Measurements from ENCODE around the gene ENPP3. TPM values are rescaled to one million over a fixed set of nuclear protein-coding genes. Genes with fewer than 3 reads are reported as not detected.

The ENPP3 gene
- total and polyA plus RNA-seq, 10 of the 15 experiments (the other 5 are each of a cell fraction or from before 2014, with no cell fraction given), result 0.01 TPM; not detected in 9

- Histone ChIP-seq H2AFZ (ENCODE audit: control insufficient read depth, low read depth, low read length) (no peak overlapping the region), H3K9ac (ENCODE audit: control insufficient read depth, insufficient read depth, low read length) (no peak overlapping the region), H3K4me1 (ENCODE audit: control insufficient read depth, insufficient read depth, low read length) (no peaks in the 10 kb centered on the region), H3K9me3 (replicated peaks; ENCODE audit: control insufficient read depth, insufficient read depth, low read length) (no peaks in the 10 kb centered on the region), H3K79me2 (ENCODE audit: control insufficient read depth, insufficient read depth, low read length) (no peaks in the 10 kb centered on the region), H3K36me3 (ENCODE audit: control insufficient read depth in 2 of 2, insufficient read depth in 2 of 2, low read length in 1 of 2) (peaks cover 0 to 17% of the 10 kb centered on the region in 2 experiments; a peak in 2 of 4 replicates), H4K20me1 (ENCODE audit: control insufficient read depth, insufficient read depth) (no peaks in the 10 kb centered on the region), H3K4me3 (no peak overlapping the region), H3K4me2 (ENCODE audit: control insufficient read depth, insufficient read depth) (no peak overlapping the region), H3K27ac (ENCODE audit: control insufficient read depth, insufficient read depth) (no peak overlapping the region), H3K27me3 (replicated peaks in 1 of 2; ENCODE audit: control insufficient read depth in 2 of 2, insufficient read depth in 2 of 2, low read length in 1 of 2) (no peaks in the 10 kb centered on the region)
- CTCF ChIA-PET, result interaction anchor here (1.0 to 1.8 kb wide), 2 partner anchors 10 to 27 kb away, joined by 3 to 7 read pairs; partner anchors contain the start of gene MED23
- DNase-seq (ENCODE audit: low read depth, low spot score) (no peak), ATAC-seq (no peak), FAIRE-seq (no peak)
- BruUV-seq (replicated peaks), result no TSS peak
- no peak for TF ChIP-seq MEF2B (IDR thresholded peaks at IDR 0.05; ENCODE audit: partially characterized antibody, poor library complexity, severe bottlenecking)
- no peak for TF ChIP-seq ZSCAN29 (IDR thresholded peaks at IDR 0.05)
- no peak for TF ChIP-seq HSF1 (IDR thresholded peaks at IDR 0.05; ENCODE audit: low read depth, low read length)
- POLR2A ChIA-PET, result no interaction called here
- intact Hi-C loops (cut with micrococcal nuclease; ENCODE audit: unreplicated experiment) (no loop called here), in situ Hi-C loops (cut with MboI) (no loop called here)
- 92% methylated on average over 4 of the region's 4 CpGs for WGBS (ENCODE audit: insufficient coverage, insufficient replicate concordance, low lambda C conversion rate, missing lambda C conversion rate)
- RAD21 ChIA-PET (ENCODE audit: unreplicated experiment), result no interaction called here
- SMC1A ChIA-PET (ENCODE audit: uncharacterized antibody, unreplicated experiment), result interaction anchor here (0.7 to 1.3 kb wide), 2 partner anchors 10 kb away, joined by 4 read pairs; no protein-coding TSS in a partner anchor
These were observed 36.4 kb upstream of the ENPP3 start for GRCh38 chr6:131600716-131601115.

GRCh38 chr6:131602781-131603312, 34.3 kb upstream of the ENPP3 start:
- CTCF ChIA-PET, result interaction anchor here (0.6 to 3.1 kb wide), 3 partner anchors 12 to 886 kb away, joined by 3 to 16 read pairs (median 5); partner anchors contain the start of gene MED23
- H2AFZ ChIP-seq (ENCODE audit: control insufficient read depth, low read depth, low read length), result no peak overlapping the region
- POLR2A ChIA-PET, result no interaction called here
- H3K4me1 ChIP-seq (ENCODE audit: control insufficient read depth, insufficient read depth, low read length), result no peaks in the 10 kb centered on the region
- DNase-seq (ENCODE audit: low read depth, low spot score), result no peak
- in situ Hi-C loops (cut with MboI) (no loop called here), intact Hi-C loops (cut with micrococcal nuclease; ENCODE audit: unreplicated experiment) (no loop called here)
- peaks cover 0 to 19% of the 10 kb centered on the region in 2 experiments; a peak in 2 of 4 replicates for H3K36me3 ChIP-seq (ENCODE audit: control insufficient read depth in 2 of 2, insufficient read depth in 2 of 2, low read length in 1 of 2)
- H3K27ac ChIP-seq (ENCODE audit: control insufficient read depth, insufficient read depth), result no peak overlapping the region
- no peak overlapping the region for H3K4me2 ChIP-seq (ENCODE audit: control insufficient read depth, insufficient read depth)
- no peak overlapping the region for H3K9ac ChIP-seq (ENCODE audit: control insufficient read depth, insufficient read depth, low read length)
- no peak for ATAC-seq
- H4K20me1 ChIP-seq (ENCODE audit: control insufficient read depth, insufficient read depth), result no peaks in the 10 kb centered on the region
- SMC1A ChIA-PET (ENCODE audit: uncharacterized antibody, unreplicated experiment), result no interaction called here
- FAIRE-seq, result no peak
- RAD21 ChIA-PET (ENCODE audit: unreplicated experiment), result no interaction called here
- no TSS peak for BruUV-seq (replicated peaks)
- no peaks in the 10 kb centered on the region for H3K79me2 ChIP-seq (ENCODE audit: control insufficient read depth, insufficient read depth, low read length)
- 100% methylated on average over 1 of the region's 1 CpG for WGBS (ENCODE audit: insufficient coverage, insufficient replicate concordance, low lambda C conversion rate, missing lambda C conversion rate)
- no peaks in the 10 kb centered on the region for H3K27me3 ChIP-seq (replicated peaks in 1 of 2; ENCODE audit: control insufficient read depth in 2 of 2, insufficient read depth in 2 of 2, low read length in 1 of 2)
- H3K9me3 ChIP-seq (replicated peaks; ENCODE audit: control insufficient read depth, insufficient read depth, low read length), result no peaks in the 10 kb centered on the region
- H3K4me3 ChIP-seq, result no peak overlapping the region
- TF ChIP-seq RFX5 (IDR thresholded peaks at IDR 0.05; ENCODE audit: low read depth, low read length) (no peak), ELK1 (IDR thresholded peaks at IDR 0.05; ENCODE audit: low read depth, low read length) (no peak), BCL11A (IDR thresholded peaks at IDR 0.05; ENCODE audit: low read depth, low read length) (no peak), SMAD1 (IDR thresholded peaks at IDR 0.05; ENCODE audit: low read depth, partially characterized antibody) (no peak), CBX5 (IDR thresholded peaks at IDR 0.05; ENCODE audit: low read depth) (no peak), NR2C2 (IDR thresholded peaks at IDR 0.05; ENCODE audit: borderline replicate concordance, control insufficient read depth, insufficient read length, low read depth) (no peak), E2F8 (IDR thresholded peaks at IDR 0.05; ENCODE audit: low read depth, partially characterized antibody) (no peak), DPF2 (IDR thresholded peaks at IDR 0.05) (no peak), PAX5 (IDR thresholded peaks at IDR 0.05; ENCODE audit: borderline replicate concordance, low read depth, low read length) (no peak)

Measured in GM12878 (cell line).